Fibroblast of gingiva (primary cell): ENCODE data around the gene ZBP1.

Source experiments
- DNase-seq: peaks from one replicate; pipeline ENCODE4 v3.0.0-alpha.2; 2011; ENCODE audit warnings: low read depth

Gene ZBP1

GRCh38 chr20:57620274-57620990 is at the start of gene ZBP1:
ZBP1 (minus strand) TSS chr20:57620426; CDS start chr20:57620295, 131 bp downstream.
- no peak for DNase-seq

GRCh38 chr20:57669632-57670031 is 49.4 kb upstream of the ZBP1 start:
- no peak for DNase-seq

GRCh38 chr20:57667924-57668782 is 47.9 kb upstream of the ZBP1 start:
- DNase-seq: no peak

- DNase-seq: no peak
Measured at GRCh38 chr20:57667388-57667787, 47.2 kb upstream of the ZBP1 start.

GRCh38 chr20:57666834-57667157 is 46.6 kb upstream of the ZBP1 start:
- no peak for DNase-seq

- no peak for DNase-seq
Measured at GRCh38 chr20:57666106-57666833, 46.0 kb upstream of the ZBP1 start.

- no peak for DNase-seq
Measured at GRCh38 chr20:57665589-57665971, 45.4 kb upstream of the ZBP1 start.

- no peak for DNase-seq
Measured at GRCh38 chr20:57664924-57665588, 44.8 kb upstream of the ZBP1 start.

GRCh38 chr20:57664476-57664875 is 44.2 kb upstream of the ZBP1 start:
- no peak for DNase-seq

GRCh38 chr20:57663681-57664451 is 43.6 kb upstream of the ZBP1 start:
- DNase-seq: no peak

GRCh38 chr20:57663241-57663640 is 43.0 kb upstream of the ZBP1 start:
- no peak for DNase-seq

GRCh38 chr20:57662456-57663240 is 42.4 kb upstream of the ZBP1 start:
- DNase-seq: no peak

GRCh38 chr20:57661746-57662455 is 41.7 kb upstream of the ZBP1 start:
- DNase-seq: no peak

GRCh38 chr20:57660922-57661745 is 40.9 kb upstream of the ZBP1 start:
- no peak for DNase-seq

- no peak for DNase-seq
Measured at GRCh38 chr20:57660181-57660921, 40.1 kb upstream of the ZBP1 start.

GRCh38 chr20:57659517-57660180 is 39.4 kb upstream of the ZBP1 start:
- DNase-seq: no peak

GRCh38 chr20:57658833-57659516 is 38.7 kb upstream of the ZBP1 start:
- DNase-seq: no peak
